Epithelial cell of prostate (primary cell): ENCODE measurements around the gene ZMYND8.
"Not testable (repeated sequence)": the region's sequence is repeated elsewhere in the genome, so short reads cannot be mapped to it uniquely, and the experiment has no call there.

ENCODE experiments used
- DNase-seq: peaks from one replicate; pipeline ENCODE4 v3.0.0-alpha.2; 2011; ENCODE audit warnings: low read depth, low spot score
- H3K27ac ChIP-seq: fragments of 450-650 bp; 2 replicates; pipeline ENCODE4 v1.5.1; 2017; ENCODE audit warnings: mild to moderate bottlenecking

ZMYND8 gene

DNA sequence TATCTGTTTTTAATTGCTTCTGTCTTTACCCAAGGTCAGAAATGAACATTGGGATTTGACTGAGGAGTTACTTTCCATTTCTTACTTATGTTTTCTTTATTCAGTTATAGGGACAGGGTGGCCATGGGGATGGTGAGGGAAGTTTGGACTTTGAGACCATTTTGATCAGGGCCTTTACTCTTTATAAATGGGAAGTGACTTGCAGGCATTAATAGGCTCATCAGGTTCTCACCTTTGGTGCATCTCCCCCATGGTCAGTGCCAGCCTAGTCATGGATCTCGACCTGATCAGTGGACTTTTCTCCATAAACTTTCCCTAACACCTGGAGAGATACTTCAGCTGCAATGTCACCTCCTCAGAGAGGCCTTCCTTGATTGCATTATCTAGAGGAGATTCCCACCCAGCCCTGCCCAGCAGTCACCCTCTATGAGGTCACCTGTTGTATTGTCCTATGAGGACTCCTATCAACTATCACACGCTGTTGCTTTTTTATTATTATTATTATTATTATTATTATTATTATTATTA lies 16.8 kb upstream of the ZMYND8 start:
- no peak for DNase-seq
- H3K27ac ChIP-seq, result no peak overlapping the region

DNA sequence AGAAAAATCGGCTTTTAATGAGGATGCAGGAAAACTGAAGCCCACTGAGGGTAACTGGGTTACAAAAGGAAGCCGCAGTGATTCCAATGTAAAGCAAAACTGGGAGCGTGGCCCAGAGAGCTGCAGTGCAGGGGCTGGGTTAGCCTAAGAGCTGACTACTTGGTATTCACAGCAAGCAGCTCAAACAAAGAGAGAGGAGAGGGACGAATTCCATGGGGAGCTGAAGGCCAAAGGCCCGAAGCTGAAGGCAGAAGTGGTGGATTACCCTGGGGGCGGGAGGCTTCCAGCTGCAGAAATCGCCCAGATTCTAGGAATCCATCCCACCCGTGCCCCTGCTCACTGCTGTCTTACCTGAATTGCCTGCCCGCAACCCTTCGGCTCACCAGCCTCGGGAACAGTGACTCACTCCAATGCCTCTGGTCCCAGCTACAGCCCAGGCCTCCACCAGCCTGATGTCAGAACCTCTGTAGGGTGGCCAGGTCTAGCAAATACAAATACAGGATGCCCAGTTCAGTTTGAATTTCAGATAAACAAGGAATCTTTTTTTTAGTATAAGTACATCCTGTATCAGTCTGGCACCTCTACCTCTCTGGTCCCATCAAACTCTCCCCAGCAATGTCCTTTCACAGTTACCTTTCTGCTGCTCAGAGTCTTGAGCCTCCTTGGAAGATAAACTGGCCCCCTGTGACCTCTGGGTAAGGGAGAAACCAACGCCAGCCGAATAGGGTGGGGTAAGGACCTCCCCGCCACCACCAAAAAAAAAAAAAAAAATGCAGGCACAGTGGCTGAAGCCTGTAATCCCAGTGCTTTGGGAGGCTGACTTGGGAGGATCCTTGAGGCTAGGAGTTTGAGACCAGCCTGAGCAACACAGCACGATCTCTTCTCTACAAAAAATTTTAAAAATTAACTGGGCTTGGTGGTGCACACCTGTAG lies 14.6 kb upstream of the ZMYND8 start:
- no peak overlapping the region for H3K27ac ChIP-seq
- no peak for DNase-seq

- DNase-seq, result no peak
- H3K27ac ChIP-seq, result no peak overlapping the region
Measured at GRCh38 chr20:47370214-47370613, 13.7 kb upstream of the ZMYND8 start.

DNA sequence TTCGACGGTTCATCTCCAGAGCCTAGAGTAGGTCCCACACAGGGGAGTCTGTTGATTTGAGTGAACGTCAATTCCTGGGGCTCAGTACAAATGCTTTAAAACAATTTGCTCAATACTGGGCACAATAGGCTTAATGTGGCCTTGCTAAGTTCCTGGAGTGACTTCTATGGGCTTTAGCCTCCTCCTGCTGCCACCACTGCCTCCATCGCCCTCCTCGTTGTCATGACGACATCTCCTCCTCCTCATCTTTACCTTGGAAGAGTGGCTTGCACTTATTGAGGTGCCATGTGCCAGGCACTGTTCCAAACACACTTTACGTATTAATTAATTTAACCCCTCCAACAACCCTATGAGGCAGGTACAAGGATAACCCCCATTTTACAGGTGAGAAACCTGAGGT lies 11.8 kb upstream of the ZMYND8 start:
- H3K27ac ChIP-seq, result no peak overlapping the region
- DNase-seq, result no peak

DNA sequence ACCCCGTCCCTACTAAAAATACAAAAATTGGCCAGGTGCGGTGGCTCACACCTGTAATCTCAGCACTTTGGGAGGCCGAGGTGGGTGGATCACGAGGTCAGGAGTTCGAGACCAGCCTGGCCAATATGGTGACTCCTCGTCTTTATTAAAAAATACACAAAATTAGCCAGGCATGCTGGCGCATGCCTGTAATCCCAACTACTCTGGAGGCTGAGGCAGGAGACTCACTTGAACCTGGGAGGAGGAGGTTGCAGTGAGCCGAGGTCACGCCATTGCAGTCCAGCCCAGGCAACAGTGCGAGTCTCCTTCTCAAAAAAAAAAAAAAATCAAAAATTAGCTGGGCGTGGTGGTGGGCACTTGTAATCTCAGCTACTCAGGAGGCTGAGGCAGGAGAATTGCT lies 9.8 kb upstream of the ZMYND8 start:
- not testable (repeated sequence) for H3K27ac ChIP-seq, DNase-seq

- no peak for DNase-seq
- H3K27ac ChIP-seq, result no peak overlapping the region
Measured at GRCh38 chr20:47365023-47365764, 8.7 kb upstream of the ZMYND8 start.

DNA sequence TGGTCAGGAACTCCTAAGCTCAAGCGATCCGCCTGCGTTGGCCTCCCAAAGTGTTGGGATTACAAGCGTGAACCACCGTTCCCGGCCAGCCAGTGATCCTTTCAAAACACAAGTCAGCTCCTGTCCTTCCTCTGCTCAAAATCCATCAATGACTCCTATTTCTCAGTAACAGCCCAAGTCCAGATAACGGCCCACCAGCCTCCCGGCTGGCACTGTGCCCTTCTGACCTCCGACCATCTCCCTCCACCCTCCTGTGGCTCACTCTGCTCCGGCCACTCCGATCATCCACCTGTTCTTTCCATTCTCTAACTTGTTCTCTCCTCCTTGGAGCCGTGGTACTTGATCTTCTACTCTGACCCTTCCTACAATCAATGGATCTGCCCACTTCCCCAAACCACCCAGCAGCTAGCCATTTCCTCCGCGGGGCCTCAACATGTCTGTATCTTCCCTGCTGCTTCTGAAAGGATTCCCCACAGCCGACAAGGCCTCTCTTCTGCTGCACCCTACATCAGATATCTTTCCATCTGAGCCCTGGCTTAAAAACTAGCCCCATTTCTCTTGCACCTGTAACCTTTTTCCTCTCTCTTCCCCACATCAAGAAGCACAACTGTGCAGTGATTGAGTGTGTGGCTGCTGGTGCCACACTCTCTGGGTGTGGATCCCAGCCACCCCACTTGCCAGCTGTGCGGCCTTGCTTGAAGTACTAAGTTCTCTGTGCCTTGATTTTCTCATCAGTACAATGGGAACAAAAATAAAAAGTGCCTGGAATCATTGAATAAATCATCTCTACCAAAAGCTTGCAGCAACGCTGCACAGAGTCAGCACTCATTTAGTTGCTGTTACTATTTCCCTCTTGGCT lies 6.1 kb upstream of the ZMYND8 start:
- no peak overlapping the region for H3K27ac ChIP-seq
- DNase-seq, result no peak

DNA sequence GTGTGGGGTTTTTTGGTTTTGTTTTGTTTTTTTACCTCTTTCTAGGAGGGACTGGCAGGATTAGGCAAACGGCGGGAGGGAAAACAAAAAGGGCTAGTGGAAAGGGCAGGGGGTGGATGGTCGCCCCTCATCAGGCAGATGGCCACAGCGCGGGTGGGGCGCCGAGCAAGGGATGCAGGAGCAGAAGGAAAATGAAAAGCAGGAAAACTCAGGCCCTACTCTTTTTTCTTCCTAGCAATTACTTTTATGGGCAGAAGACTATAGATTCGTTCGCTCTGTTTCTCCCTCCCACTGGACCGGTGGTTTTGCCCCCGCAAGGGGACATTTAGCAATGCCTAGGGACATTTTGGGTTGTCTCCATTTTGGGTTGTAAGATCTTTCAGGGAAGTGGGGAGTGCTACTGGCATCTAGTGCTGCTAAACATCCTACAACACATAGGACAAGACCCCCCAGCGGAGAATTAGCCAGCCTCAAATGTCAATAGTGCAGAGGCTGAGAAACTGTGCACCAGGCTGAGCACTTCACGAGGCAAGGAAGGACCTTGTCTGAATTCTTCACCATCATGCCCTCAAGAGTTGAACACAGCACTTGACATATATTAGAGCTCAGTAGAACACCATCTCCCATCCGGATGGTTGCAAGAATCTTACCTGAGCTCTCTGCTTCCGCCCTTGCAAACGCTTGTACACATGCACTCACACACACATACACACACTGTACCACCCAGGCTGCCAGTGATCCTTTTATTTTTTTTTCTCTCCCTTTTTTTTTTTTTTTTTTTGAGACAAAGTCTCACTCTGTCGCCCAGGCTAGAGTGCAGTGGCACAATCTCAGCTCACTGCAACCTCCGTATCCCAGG lies 4.8 kb upstream of the ZMYND8 start:
- DNase-seq, result no peak
- peak overlapping the region; percentile 100 for H3K27ac ChIP-seq

- DNase-seq, result peak; percentile 83
Measured at GRCh38 chr20:47360297-47361056, 4.0 kb upstream of the ZMYND8 start.

DNA sequence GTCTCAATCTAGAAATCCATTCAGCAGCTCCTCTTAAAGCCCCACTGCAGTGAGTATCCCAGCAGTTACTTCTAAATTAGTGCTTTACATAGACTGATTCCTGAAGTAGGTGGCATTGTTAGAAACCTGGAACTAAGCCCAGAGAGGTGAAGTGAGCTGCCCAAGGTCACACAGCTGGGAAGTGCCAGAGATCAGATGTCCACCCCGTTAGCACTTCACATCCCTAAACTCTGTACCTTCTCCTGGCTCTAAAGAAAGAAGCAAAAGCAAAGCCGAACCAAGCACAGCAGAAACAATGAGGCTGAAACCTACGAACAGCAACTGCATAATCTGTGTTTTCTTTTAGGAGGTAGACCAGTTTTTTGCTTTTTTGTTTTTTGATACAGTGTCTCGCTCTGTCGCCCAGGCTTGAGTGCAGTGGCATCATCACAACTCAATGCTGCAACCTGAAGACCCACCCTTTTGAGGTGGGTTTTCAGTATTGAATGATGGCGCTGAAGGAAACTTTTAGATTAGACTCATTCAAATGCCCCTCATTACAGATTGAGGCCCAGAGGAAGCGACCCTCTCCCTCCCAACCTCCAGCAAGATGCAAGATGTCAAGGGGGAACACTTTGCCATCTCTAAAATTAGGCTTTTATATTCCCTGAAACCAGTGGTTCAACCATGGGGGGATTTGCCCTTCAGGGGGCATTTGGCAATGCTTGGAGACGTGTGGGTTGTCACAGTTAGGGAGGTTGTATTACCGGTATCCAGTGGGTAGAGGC lies 3.2 kb upstream of the ZMYND8 start:
- H3K27ac ChIP-seq, result peak overlapping the region; percentile 100
- no peak for DNase-seq

More at GRCh38 chr20:47360297-47361056, 4.0 kb upstream of the ZMYND8 start:
- H3K27ac ChIP-seq, result peak overlapping the region; percentile 100

GRCh38 chr20:47358672-47359529 lies 2.4 kb upstream of the ZMYND8 start:
- H3K27ac ChIP-seq, result peak overlapping the region; percentile 100
- DNase-seq, result peak; percentile 74

- H3K27ac ChIP-seq, result peak overlapping the region; percentile 100
- DNase-seq, result no peak
Measured at GRCh38 chr20:47358039-47358671, 1.7 kb upstream of the ZMYND8 start.

GRCh38 chr20:47357296-47358038 lies 968 bp upstream of the ZMYND8 start:
- peak overlapping the region; percentile 100 for H3K27ac ChIP-seq
- DNase-seq, result peak; percentile 61

DNA sequence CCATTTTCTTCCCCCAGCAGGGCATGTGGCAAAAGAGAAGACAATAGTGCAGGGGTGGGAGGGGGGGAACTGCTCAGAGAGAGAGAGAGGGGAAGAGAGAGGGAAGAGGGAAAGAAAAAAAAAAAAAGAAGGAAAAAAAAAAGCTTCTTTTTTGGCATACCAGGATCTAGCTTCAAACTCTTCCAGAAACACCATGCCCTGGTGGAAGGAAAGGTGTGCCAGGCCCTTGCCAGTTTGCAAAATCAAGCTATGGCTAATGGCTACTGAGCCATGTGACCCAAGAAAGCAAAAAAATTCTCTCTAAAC lies 326 bp downstream of the ZMYND8 start:
- DNase-seq, result no peak
- H3K27ac ChIP-seq, result peak overlapping the region; percentile 100

- peak overlapping the region; percentile 100 for H3K27ac ChIP-seq
- no peak for DNase-seq
Measured at GRCh38 chr20:47355489-47356219, 845 bp downstream of the ZMYND8 start.
